ENCODE data around the gene SPATA31D4.

GRCh38 chr9:81898851-81899250 lies 29.4 kb upstream of the SPATA31D4 start:
- TF ChIP-seq POLR2A (IDR thresholded peaks at IDR 0.05) = no peak
- TF ChIP-seq CTCF (IDR thresholded peaks at IDR 0.05) = no peak
